ENCODE data around the gene FBXL20. TPM values are rescaled to one million over a fixed set of nuclear protein-coding genes. Genes with fewer than 3 reads are reported as not detected.

Gene FBXL20
- total and polyA plus RNA-seq, 10 of the 15 experiments (the other 5 are each of a cell fraction or from before 2014, with no cell fraction given): 1.2 to 8.3 (median 4.4) TPM

- TF ChIP-seq E2F8 (IDR thresholded peaks at IDR 0.05; ENCODE audit: low read depth, partially characterized antibody): no peak
- no peak for TF ChIP-seq CBX5 (IDR thresholded peaks at IDR 0.05; ENCODE audit: low read depth)
- no peak for TF ChIP-seq CTCF (IDR thresholded peaks at IDR 0.05 in 2 of 3, conservative IDR thresholded peaks at IDR 0.05 in 1 of 3; ENCODE audit: control insufficient read depth in 2 of 3, extremely low read depth in 1 of 3, insufficient read depth in 1 of 3, low read depth in 3 of 3, low read length in 3 of 3)
- TF ChIP-seq NBN (IDR thresholded peaks at IDR 0.05): no peak
- no peak for TF ChIP-seq MTA3 (IDR thresholded peaks at IDR 0.05; ENCODE audit: borderline replicate concordance, low read length)
- TF ChIP-seq SUZ12 (IDR thresholded peaks at IDR 0.05; ENCODE audit: unreplicated experiment): no peak
Measured at GRCh38 chr17:39212841-39213480, 188.5 kb downstream of the FBXL20 start (continued).

- H3K9ac ChIP-seq (ENCODE audit: control insufficient read depth, insufficient read depth, low read length): no peak overlapping the region
Measured at GRCh38 chr17:39212195-39212810, 189.1 kb downstream of the FBXL20 start.

More at GRCh38 chr17:39212195-39212810, 189.1 kb downstream of the FBXL20 start:
- in situ Hi-C loops (cut with MboI): no loop called here
- no peaks in the 10 kb centered on the region for H3K79me2 ChIP-seq (ENCODE audit: control insufficient read depth, insufficient read depth, low read length)
- TF ChIP-seq HCFC1 (IDR thresholded peaks at IDR 0.05; ENCODE audit: low read length) (no peak), RB1 (IDR thresholded peaks at IDR 0.05; ENCODE audit: borderline replicate concordance) (no peak), ELK1 (IDR thresholded peaks at IDR 0.05; ENCODE audit: low read depth, low read length) (no peak), POU2F2 (IDR thresholded peaks at IDR 0.05; ENCODE audit: borderline replicate concordance, low read depth, low read length) (no peak), BMI1 (IDR thresholded peaks at IDR 0.05; ENCODE audit: borderline replicate concordance) (no peak), PAX5 (IDR thresholded peaks at IDR 0.05; ENCODE audit: borderline replicate concordance, low read depth, low read length) (no peak), ZBED1 (IDR thresholded peaks at IDR 0.05; ENCODE audit: borderline replicate concordance) (no peak)
- BruUV-seq (replicated peaks): no TSS peak
- ChIA-PET SMC1A (ENCODE audit: uncharacterized antibody, unreplicated experiment) (no interaction called here), RAD21 (ENCODE audit: unreplicated experiment) (no interaction called here), POLR2A (no interaction called here), CTCF (interaction anchor here (0.5 to 1.0 kb wide), 2 partner anchors 20 to 37 kb away, joined by 3 to 5 read pairs; no protein-coding TSS in a partner anchor)
- no peak overlapping the region for H3K4me2 ChIP-seq (ENCODE audit: control insufficient read depth, insufficient read depth)
- H2AFZ ChIP-seq (ENCODE audit: control insufficient read depth, low read depth, low read length): no peak overlapping the region
- H3K4me3 ChIP-seq: no peak overlapping the region
- no peak overlapping the region for H3K27ac ChIP-seq (ENCODE audit: control insufficient read depth, insufficient read depth)
- no peaks in the 10 kb centered on the region for H3K36me3 ChIP-seq (ENCODE audit: control insufficient read depth in 2 of 2, insufficient read depth in 2 of 2, low read length in 1 of 2)
- peaks cover 24% of the 10 kb centered on the region for H3K4me1 ChIP-seq (ENCODE audit: control insufficient read depth, insufficient read depth, low read length)
- H3K9me3 ChIP-seq (replicated peaks; ENCODE audit: control insufficient read depth, insufficient read depth, low read length): no peaks in the 10 kb centered on the region
- 66% methylated on average over 11 of the region's 11 CpGs for WGBS (ENCODE audit: insufficient coverage, insufficient replicate concordance, low lambda C conversion rate, missing lambda C conversion rate)
- H3K27me3 ChIP-seq (replicated peaks in 1 of 2; ENCODE audit: control insufficient read depth in 2 of 2, insufficient read depth in 2 of 2, low read length in 1 of 2): peaks cover 2 to 3% of the 10 kb centered on the region in 2 experiments; a peak in 1 of 4 replicates
- DNase-seq (ENCODE audit: low read depth, low spot score): no peak
- intact Hi-C loops (cut with micrococcal nuclease; ENCODE audit: unreplicated experiment): no loop called here
- H4K20me1 ChIP-seq (ENCODE audit: control insufficient read depth, insufficient read depth): no peaks in the 10 kb centered on the region
- ATAC-seq: no peak
- no peak for FAIRE-seq

Measured in GM12878 (cell line).